ENCODE measurements around the gene NAGA.
"Not testable (repeated sequence)": the region's sequence is repeated elsewhere in the genome, so short reads cannot be mapped to it uniquely, and the experiment has no call there.

The NAGA gene

DNA sequence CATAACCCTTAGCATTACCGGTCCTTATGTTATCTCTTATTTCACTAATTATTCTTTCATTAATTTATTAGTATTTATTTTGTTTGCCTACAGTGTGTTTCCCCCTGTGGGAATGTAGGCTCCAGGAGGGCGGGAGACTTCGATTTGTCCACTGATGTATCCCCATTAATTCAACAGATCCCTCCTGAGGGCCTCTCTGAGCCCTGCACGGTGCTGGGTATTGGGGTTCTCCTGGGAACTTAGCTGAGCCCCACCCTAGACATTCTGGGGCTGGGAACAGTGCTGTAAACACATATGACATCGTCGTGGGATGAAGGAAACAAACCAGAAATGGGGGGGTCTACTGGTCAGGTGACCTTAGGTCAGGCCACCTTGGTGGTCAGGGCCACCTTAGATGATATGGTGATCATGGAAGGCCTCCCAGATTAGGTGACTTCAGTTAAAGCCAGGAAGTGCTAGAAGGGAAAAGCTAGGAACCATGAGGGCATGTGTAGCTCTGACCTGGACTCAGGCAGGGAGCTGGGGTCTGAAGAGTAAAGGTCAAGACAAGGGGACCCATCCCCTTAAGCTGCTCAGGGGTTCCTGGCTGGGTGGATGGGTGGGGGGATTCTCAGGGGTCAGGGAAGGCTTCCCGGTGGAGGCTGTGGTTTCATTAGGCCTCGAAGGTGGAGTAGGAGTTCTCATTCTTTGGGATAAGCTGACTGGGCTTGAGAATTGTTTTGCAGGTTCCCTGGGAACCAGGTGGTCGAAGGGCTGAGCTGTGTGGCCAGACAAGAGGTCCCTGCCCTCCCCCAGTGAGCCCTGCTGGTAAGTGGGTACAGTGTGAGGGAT, 4.4 kb upstream of the NAGA start:
- no peak for DNase-seq (ENCODE audit: low spot score)

- DNase-seq (ENCODE audit: low spot score), result peak; percentile 56
These were observed 3.7 kb upstream of the NAGA start, which contains the start of gene PHETA2 for GRCh38 chr22:42074132-42074811. Gene PHETA2 (plus strand): TSS chr22:42074248. CDS start chr22:42077294, 3,046 bp downstream.

DNA sequence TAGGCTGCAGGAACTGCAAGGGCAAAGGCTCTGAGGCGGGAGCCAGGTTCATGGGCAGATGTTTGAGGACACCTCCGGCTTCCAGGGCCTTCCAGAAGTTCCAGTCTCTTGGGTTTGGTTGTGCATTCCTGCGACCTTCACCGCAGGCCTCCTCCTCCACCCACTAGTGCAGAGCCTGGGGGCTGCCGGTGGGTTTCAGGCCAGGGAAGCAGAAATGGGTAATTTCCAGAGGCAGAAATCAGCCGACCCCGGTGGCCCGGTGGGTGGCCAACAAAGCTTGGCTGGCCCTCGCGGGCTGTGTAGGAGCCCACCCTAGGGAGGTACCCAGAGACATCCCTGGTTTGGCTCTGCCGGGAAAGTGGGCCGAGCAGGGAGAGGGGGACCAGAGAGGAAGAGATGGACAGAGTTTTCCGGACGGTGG, 3.0 kb upstream of the NAGA start:
- no peak for DNase-seq (ENCODE audit: low spot score)

- no peak for DNase-seq (ENCODE audit: low spot score)
These were observed 2.2 kb upstream of the NAGA start for GRCh38 chr22:42072606-42073330.

GRCh38 chr22:42071508-42071907, 896 bp upstream of the NAGA start:
- DNase-seq (ENCODE audit: low spot score), result not testable (repeated sequence)

GRCh38 chr22:42069801-42070516, 653 bp downstream of the NAGA start:
- DNase-seq (ENCODE audit: low spot score), result no peak

DNA sequence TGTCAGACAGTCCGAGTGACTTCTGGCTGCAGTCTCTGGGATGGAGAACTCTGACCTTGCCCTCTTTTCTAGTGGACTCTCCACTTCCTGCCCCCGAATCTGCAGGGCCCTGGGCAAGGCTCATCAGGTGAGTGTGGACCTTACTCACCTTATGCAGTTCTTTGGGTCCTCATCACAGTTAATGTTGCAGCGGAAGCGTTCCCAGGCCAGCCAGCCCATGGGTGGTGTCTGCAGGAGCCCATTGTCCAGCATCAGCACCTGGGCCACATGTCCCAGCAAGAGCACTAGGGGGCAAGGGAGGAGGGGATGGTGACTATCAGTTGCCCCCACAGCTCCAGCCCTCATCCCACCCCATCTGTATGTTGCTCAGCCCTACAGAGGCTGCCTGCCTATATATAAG, 2.3 kb downstream of the NAGA start:
- DNase-seq (ENCODE audit: low spot score), result no peak

GRCh38 chr22:42067671-42068251, 2.9 kb downstream of the NAGA start:
- no peak for DNase-seq (ENCODE audit: low spot score)

- peak; percentile 23 for DNase-seq (ENCODE audit: low spot score)
These were observed 3.7 kb downstream of the NAGA start for GRCh38 chr22:42066937-42067336.

GRCh38 chr22:42066126-42066761, 4.4 kb downstream of the NAGA start:
- DNase-seq (ENCODE audit: low spot score), result peak; percentile 17

DNA sequence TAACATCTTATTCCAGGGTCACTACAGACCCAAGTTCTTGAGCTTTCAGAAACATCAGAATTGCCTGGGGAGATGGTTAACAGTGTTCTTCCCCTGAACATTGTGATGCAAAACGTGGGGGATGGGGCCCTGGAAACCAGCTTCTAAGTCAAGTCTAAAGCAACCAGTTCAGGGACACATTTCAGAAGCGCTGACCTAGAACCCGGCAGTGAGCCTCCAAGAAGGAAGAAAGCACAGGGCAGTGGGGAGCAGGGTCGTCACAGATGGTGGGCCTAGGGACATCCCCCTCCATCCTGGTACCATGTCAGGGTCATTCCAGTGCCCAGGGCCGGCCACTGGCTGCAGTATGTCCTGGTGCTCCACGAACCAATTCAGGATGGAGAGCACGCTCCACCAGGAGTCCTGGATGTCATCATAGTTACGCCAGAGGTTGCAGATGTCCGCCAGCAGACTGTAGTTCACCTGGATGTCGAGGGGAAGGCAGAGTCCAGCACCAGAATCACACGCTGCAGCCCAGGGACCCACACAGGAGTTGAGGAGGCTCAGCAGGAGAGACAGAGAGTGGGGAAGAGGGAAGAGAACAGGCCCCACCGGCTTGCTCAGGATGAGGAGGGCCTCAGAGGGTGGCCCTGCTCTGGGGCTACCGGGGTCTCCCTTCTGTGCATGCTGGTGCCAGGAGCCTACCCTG, 5.0 kb downstream of the NAGA start:
- DNase-seq (ENCODE audit: low spot score), result peak; percentile 23

- peak; percentile 19 for DNase-seq (ENCODE audit: low spot score)
These were observed 6.0 kb downstream of the NAGA start for GRCh38 chr22:42064629-42065028.

GRCh38 chr22:42062506-42063170, 8.0 kb downstream of the NAGA start:
- DNase-seq (ENCODE audit: low spot score), result peak; percentile 20

- peak; percentile 20 for DNase-seq (ENCODE audit: low spot score)
These were observed 9.6 kb downstream of the NAGA start for GRCh38 chr22:42061041-42061440.

- no peak for DNase-seq (ENCODE audit: low spot score)
These were observed 10.1 kb downstream of the NAGA start for GRCh38 chr22:42060489-42060888.

- DNase-seq (ENCODE audit: low spot score), result no peak
These were observed 13.7 kb downstream of the NAGA start for GRCh38 chr22:42056757-42057511.

DNA sequence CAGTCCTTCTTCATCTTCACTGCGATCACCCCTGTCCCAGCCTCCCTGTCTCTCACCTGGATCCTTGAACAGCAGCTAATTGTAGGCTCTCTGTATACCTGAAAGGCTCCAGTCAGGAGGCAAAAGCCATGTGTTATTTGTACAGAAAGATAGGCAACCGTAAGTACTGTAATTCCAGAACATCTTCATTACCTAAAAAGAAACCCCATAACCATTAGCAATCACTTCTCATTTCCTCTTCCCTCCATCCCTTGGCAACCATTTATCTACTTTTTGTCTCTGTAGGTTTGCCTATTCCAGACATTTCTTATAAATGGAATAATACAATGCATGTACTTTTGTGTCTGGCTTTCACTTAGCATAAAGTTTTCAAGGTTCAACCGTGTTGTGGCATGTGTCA, 17.8 kb downstream of the NAGA start:
- DNase-seq (ENCODE audit: low spot score), result no peak

DNA sequence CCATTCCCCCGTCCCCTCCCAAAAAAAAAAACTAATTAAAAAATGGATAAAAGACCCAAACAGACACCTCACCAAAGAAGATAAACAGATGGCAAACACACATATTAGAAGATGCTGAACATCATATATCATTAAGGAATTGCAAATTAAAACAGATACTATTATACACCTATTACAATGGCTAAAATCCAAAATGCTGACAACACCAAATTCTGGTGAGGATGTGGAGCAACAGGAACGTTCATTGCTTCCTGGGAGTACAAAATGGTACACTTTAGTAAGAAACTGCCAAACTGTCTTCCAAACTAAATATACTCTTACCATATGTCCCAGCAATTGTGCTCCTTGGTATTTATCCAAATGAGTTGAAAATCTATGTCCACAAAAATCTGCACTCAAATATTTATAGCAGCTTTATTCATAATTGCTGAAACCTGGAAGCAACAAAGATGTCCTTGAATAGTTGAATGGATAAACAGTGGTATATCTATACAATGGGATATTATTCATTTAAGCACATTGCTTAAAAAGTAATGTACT, 19.9 kb downstream of the NAGA start:
- no peak for DNase-seq (ENCODE audit: low spot score)

- no peak for DNase-seq (ENCODE audit: low spot score)
These were observed 28.8 kb downstream of the NAGA start for GRCh38 chr22:42041784-42042183.
